Measurements from ENCODE around the gene MAPK8.

Gene MAPK8

GRCh38 chr10:48451969-48452878 is 145.7 kb downstream of the MAPK8 start:
- no peak for DNase-seq

DNA sequence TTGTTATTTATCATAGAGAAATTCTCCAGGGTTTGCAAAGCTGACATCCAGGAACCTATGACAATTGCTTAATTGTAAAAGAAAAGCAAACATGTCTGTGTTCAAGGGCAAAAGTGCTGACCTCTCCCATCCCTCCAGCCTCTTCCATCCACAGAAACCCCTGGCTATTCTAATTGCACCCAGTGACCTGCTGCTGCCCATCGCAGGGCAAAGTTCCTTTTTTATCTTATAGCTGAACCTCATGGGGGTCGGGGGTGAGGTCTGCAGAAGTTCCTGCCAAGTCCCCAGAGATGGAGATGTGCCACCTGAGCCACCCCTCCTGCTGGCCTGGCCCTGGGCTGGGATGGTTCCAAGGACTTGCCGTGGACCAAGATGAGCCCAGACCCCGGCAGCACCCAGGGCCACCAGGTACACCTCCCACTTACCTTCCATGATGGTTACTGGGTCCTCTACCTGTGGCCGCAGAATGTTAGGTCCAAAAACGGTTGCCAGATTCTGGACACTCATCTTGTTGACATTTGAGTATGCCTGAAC is 146.5 kb downstream of the MAPK8 start:
- DNase-seq, result no peak

GRCh38 chr10:48453451-48454301 is 147.2 kb downstream of the MAPK8 start:
- DNase-seq, result no peak

GRCh38 chr10:48454302-48455054 is 148.0 kb downstream of the MAPK8 start:
- no peak for DNase-seq

DNA sequence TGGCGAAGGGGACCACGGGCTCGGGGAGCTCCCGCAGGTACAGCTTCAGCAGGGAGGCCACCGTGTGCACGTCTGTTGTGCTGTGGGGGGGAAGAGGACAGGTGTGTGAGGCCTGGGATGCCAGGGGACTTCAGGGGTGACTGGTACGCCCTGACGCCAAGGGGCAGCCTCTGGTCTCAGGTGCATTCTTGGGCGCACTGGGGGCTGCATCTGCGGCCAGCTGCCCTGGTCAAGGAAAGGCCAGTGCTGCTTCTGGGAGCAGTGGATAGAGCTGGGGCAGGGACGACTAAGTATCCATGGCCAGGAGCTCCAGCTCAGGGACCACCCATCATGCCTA is 148.5 kb downstream of the MAPK8 start:
- DNase-seq, result no peak

DNA sequence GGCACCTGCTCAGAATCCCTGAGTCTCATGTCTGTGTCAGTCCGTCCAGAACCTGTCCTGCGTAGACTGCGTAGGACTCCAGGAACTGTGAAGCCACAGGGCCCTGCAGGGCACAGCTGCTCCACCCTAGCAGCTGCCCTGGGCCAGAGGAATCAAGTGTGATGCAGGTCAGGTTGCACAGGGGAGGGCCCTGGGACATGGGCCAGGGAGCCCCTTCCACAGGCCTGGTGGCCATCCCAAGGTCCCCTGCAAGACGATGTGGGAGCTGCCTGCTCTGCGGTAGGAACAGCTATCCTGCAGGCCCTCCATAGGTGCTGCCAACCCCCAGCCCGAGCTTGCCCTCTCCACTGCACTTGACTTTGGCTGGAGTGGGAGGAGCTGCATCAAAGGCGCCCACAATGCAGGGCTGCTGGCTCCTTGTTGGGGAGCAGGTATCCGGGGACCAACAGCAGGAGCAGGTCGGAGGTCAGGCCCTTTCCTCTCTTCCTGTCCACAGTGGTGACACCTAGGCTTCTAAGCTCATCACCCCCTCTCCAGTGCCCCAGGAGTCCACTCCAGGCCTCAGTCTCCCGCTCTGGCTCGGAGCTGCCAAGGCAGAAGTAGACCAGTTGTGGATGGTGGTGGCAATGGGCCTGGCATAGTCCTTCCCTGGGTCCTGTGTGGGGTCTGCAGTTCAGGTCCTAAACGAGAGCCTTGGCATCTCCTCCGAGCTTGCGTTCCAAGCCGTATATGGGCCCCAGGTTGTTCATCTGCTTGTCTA is 149.1 kb downstream of the MAPK8 start:
- DNase-seq, result no peak

DNA sequence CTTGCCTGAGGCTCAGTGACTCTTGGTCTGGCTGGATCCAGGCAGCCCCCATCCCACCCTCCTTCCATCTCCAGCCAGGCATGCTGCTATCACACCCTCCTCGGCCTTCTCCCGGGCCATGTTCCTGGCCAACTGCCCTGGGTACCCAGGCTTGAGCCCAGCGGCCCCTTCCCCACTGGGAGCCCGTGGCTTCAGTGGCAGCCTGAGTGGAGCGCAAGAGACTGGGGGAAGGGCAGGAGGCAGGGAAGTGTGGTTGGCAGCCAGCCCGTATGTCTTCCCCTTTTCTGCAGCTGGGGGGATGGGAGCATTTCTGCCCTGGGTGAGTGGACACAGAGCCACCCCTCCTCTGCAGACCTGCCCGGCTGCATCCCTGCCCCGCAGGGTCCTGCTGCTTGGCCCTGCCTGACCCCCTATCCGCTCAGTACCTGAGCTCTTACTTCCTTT is 149.9 kb downstream of the MAPK8 start:
- DNase-seq, result peak in 1 of 2 donors; percentile 57

GRCh38 chr10:48456808-48457761 is 150.6 kb downstream of the MAPK8 start:
- no peak for DNase-seq

- DNase-seq, result no peak
These were observed 151.6 kb downstream of the MAPK8 start for GRCh38 chr10:48457949-48458661.

DNA sequence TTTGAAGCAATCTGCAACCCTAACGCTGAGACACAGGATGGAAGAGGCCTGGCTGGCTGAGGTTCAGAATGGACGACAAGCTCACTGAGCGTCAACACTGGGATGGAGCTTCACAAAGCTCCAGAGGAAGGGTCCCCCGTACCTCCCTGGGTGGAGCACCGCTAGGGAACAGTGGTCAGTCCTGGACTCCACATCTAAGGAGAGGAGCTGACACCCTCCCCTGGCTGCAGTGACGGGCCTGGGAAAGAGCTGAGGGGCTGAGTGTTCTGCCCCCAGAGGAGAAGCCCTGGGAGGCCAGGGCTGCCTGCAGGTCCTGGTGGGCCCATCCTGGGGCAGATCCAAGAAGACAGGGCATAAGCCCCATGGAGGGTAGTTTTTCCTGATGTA is 152.2 kb downstream of the MAPK8 start:
- no peak for DNase-seq

- peak in 1 of 2 donors; percentile 11 for DNase-seq
These were observed 153.0 kb downstream of the MAPK8 start for GRCh38 chr10:48459270-48460150.

GRCh38 chr10:48460182-48460581 is 153.7 kb downstream of the MAPK8 start:
- no peak for DNase-seq

- DNase-seq, result peak in 1 of 2 donors; percentile 8
These were observed 155.4 kb downstream of the MAPK8 start for GRCh38 chr10:48461623-48462481.

- DNase-seq, result peak in 1 of 2 donors; percentile 9
These were observed 156.1 kb downstream of the MAPK8 start for GRCh38 chr10:48462482-48463020.

DNA sequence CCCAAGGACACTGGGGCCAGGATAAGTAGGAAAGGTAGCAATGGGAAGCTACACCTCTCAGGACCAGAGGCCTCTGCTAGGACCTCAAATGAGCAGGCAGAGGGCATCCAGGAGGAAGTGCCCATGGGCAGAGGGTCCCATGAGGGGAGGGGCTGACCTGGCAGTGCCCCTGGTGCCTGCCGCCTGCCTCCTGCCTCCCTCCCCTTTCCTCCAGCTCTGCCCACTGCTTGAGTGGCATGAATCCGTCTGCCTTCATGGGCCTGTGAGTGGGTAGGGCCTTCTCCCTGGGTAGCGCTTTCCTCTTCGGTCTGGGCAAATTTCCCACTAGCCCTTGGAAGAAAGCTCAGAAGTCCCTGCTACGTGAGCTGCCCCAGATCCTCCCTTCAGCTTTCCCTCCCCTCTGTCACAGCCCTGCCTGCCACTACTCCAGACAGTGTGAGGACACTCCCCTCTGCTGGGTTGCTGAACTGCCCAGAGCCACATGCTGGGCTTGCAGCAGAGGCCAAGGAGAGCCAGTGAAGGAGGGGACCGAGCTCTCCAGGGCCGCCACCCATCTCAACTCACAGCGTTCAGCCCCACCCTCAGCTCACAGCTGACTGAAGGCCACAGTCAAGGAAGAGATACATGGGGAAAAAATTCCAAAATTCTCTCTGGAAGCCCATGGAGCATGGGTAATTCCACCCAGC is 157.0 kb downstream of the MAPK8 start:
- peak in 1 of 2 donors; percentile 9 for DNase-seq

GRCh38 chr10:48464121-48464870 is 157.8 kb downstream of the MAPK8 start:
- DNase-seq, result peak in 1 of 2 donors; percentile 4
